H1 (cell line): Measurements from ENCODE around the gene TBX15. TPM values are rescaled to one million over a fixed set of nuclear protein-coding genes. Genes with fewer than 3 reads are reported as not detected.
A peak's percentile ranks its signal among the peaks of the same experiment; 100 is the strongest.

Experiments
- CTCF ChIA-PET: fragments of 300-600 bp; sonication (Branson Sonifier 250); formaldehyde crosslinking; loops from one replicate; lab custom pipeline; 2021; ENCODE audit not compliant: partially characterized antibody; lab: Charles Lee
- POLR2A ChIA-PET: fragments of 300-600 bp; sonication (Branson Sonifier 250); formaldehyde crosslinking; loops from one replicate; lab custom pipeline; 2021; ENCODE audit warnings: inconsistent platforms; ENCODE audit not compliant: partially characterized antibody; lab: Charles Lee
- DNase-seq, 2 experiments: peaks; one replicate each; pipeline versions ENCODE4 v3.0.0 to v3.0.0-alpha.2; 2010 to 2022; ENCODE audit warnings: low spot score in 2 of 2, low read depth in 1 of 2, mixed read lengths in 1 of 2
- FAIRE-seq: peaks from 2 replicates; lab custom pipeline; 2011; peaks lifted over from hg19 to GRCh38; lab: Jason Lieb, UNC
- H2AFZ ChIP-seq: 2 replicates; pipeline ENCODE4 v1.8.1; 2012; ENCODE audit warnings: low read length, inconsistent platforms
- H2AK5ac ChIP-seq: 2 replicates; pipeline ENCODE4 v1.6.1; 2013; ENCODE audit warnings: low read depth, low read length
- H2BK120ac ChIP-seq: replicated peaks from 2 replicates; pipeline ENCODE3; 2013; ENCODE audit warnings: low read depth, low read length, inconsistent platforms
- H2BK12ac ChIP-seq: 2 replicates; pipeline ENCODE4 v1.6.1; 2013; ENCODE audit warnings: low read depth, low read length
- H2BK15ac ChIP-seq: 2 replicates; pipeline ENCODE4 v1.6.1; 2013; ENCODE audit warnings: low read length
- H2BK20ac ChIP-seq: 2 replicates; pipeline ENCODE4 v1.6.1; 2013; ENCODE audit warnings: low read length
- H2BK5ac ChIP-seq: 2 replicates; pipeline ENCODE4 v1.6.1; 2013; ENCODE audit warnings: low read depth, low read length
- H3K14ac ChIP-seq: 2 replicates; pipeline ENCODE4 v1.6.1; 2013; ENCODE audit warnings: inconsistent platforms; ENCODE audit not compliant: insufficient read length
- H3K18ac ChIP-seq: 2 replicates; pipeline ENCODE4 v1.6.1; 2013; ENCODE audit warnings: low read length; ENCODE audit errors: extremely low read depth
- H3K23ac ChIP-seq: 2 replicates; pipeline ENCODE4 v1.6.1; 2013; ENCODE audit warnings: inconsistent platforms; ENCODE audit not compliant: insufficient read length
- H3K23me2 ChIP-seq: 2 replicates; pipeline ENCODE4 v1.6.1; 2013; ENCODE audit warnings: low read depth, low read length
- H3K27ac ChIP-seq: 2 replicates; pipeline ENCODE4 v1.6.1; 2011; ENCODE audit warnings: low read depth, low read length, inconsistent platforms
- H3K27me3 ChIP-seq, 4 experiments: replicated peaks in 1 of 4; 1 replicate in 1 of 4; 2 replicates in 3 of 4; pipeline versions ENCODE4 v1.6.1 to v1.8.1; 2011 to 2013; ENCODE audit warnings: low read length in 3 of 4, mild to moderate bottlenecking in 3 of 4, inconsistent platforms in 2 of 4, mixed read lengths in 2 of 4, moderate library complexity in 1 of 4; ENCODE audit not compliant: control insufficient read depth in 3 of 4, insufficient read depth in 3 of 4; ENCODE audit errors: extremely low read depth in 1 of 4
- H3K36me3 ChIP-seq, 4 experiments: 2 replicates each; pipeline versions ENCODE4 v1.6.1 to v1.8.1; 2011 to 2013; ENCODE audit warnings: mild to moderate bottlenecking in 4 of 4, low read length in 3 of 4, moderate library complexity in 2 of 4, control low read depth in 1 of 4, inconsistent platforms in 1 of 4; ENCODE audit not compliant: insufficient read depth in 4 of 4, control insufficient read depth in 2 of 4
- H3K4ac ChIP-seq: replicated peaks from 2 replicates; pipeline ENCODE3; 2013; ENCODE audit warnings: low read length, low read depth, mixed read lengths, inconsistent platforms; ENCODE audit not compliant: insufficient read length
- H3K4me1 ChIP-seq, 4 experiments: replicated peaks in 1 of 4; 1 replicate in 1 of 4; 2 replicates in 3 of 4; pipeline versions ENCODE4 v1.6.1 to v1.8.1; 2011 to 2013; ENCODE audit warnings: low read length in 3 of 4, inconsistent platforms in 2 of 4, mixed read lengths in 1 of 4; ENCODE audit not compliant: insufficient read depth in 4 of 4, control insufficient read depth in 3 of 4
- H3K4me2 ChIP-seq, 2 experiments: 2 replicates each; pipeline versions ENCODE4 v1.6.1 to v1.8.1; 2011 to 2013; ENCODE audit warnings: low read depth in 2 of 2, low read length in 2 of 2, control low read depth in 1 of 2, inconsistent platforms in 1 of 2, mild to moderate bottlenecking in 1 of 2; ENCODE audit not compliant: insufficient read depth in 1 of 2
- H3K4me3 ChIP-seq, 4 experiments: fragments of 200-600, 300-600 bp in 1 of 4; sonication (generic), shearing (Covaris generic), sonication (Bioruptor Twin) in 1 of 4; 2 replicates each; pipeline versions ENCODE4 v1.5.1 to v1.8.1; 2011 to 2016; ENCODE audit warnings: low read length in 4 of 4, low read depth in 3 of 4, control low read depth in 2 of 4, inconsistent platforms in 2 of 4, mild to moderate bottlenecking in 2 of 4, mixed read lengths in 1 of 4, moderate library complexity in 1 of 4; ENCODE audit not compliant: insufficient read depth in 2 of 4; ENCODE audit errors: extremely low read depth in 1 of 4
- H3K56ac ChIP-seq: replicated peaks from 2 replicates; pipeline ENCODE3; 2013; ENCODE audit warnings: low read depth, mild to moderate bottlenecking, mixed read lengths, low read length, inconsistent platforms; ENCODE audit not compliant: insufficient read length
- H3K79me1 ChIP-seq: 2 replicates; pipeline ENCODE4 v1.6.1; 2013; ENCODE audit warnings: low read depth, low read length, control low read depth
- H3K79me2 ChIP-seq, 2 experiments: 2 replicates each; pipeline versions ENCODE4 v1.6.1 to v1.8.1; 2012 to 2013; ENCODE audit warnings: low read length in 2 of 2, mild to moderate bottlenecking in 2 of 2, inconsistent platforms in 1 of 2; ENCODE audit not compliant: insufficient read depth in 2 of 2, control insufficient read depth in 1 of 2
- H3K9ac ChIP-seq, 4 experiments: replicated peaks in 1 of 4; 1 replicate in 1 of 4; 2 replicates in 3 of 4; pipeline versions ENCODE4 v1.6.1 to v1.8.1; 2011 to 2013; ENCODE audit warnings: low read depth in 3 of 4, low read length in 3 of 4, control low read depth in 2 of 4, mild to moderate bottlenecking in 2 of 4, moderate library complexity in 2 of 4, inconsistent platforms in 1 of 4; ENCODE audit errors: extremely low read depth in 1 of 4
- H3K9me3 ChIP-seq, 2 experiments: 2 replicates each; pipeline versions ENCODE4 v1.6.1 to v1.8.1; 2012 to 2013; ENCODE audit warnings: mild to moderate bottlenecking in 2 of 2, moderate library complexity in 2 of 2, control low read depth in 1 of 2, inconsistent platforms in 1 of 2, low read depth in 1 of 2, low read length in 1 of 2, mixed read lengths in 1 of 2; ENCODE audit not compliant: insufficient read depth in 2 of 2
- H4K20me1 ChIP-seq, 2 experiments: replicated peaks in 1 of 2; 2 replicates each; pipeline versions ENCODE3 to v1.8.1; 2011 to 2013; ENCODE audit warnings: inconsistent platforms in 2 of 2, low read length in 2 of 2, mild to moderate bottlenecking in 1 of 2; ENCODE audit not compliant: insufficient read depth in 2 of 2, control insufficient read depth in 1 of 2
- H4K5ac ChIP-seq: 2 replicates; pipeline ENCODE4 v1.6.1; 2013; ENCODE audit warnings: low read length, low read depth, mixed read lengths, inconsistent platforms; ENCODE audit not compliant: insufficient read length
- H4K8ac ChIP-seq: 2 replicates; pipeline ENCODE4 v1.8.0; 2013; ENCODE audit warnings: mild to moderate bottlenecking, moderate library complexity, low read length, inconsistent platforms; ENCODE audit not compliant: insufficient read depth; ENCODE audit errors: extremely low read depth
- H4K91ac ChIP-seq: replicated peaks from 2 replicates; pipeline ENCODE3; 2013; ENCODE audit warnings: low read length, mixed read lengths, inconsistent platforms; ENCODE audit not compliant: insufficient read length
- CHD1 ChIP-seq: IDR thresholded peaks from 2 replicates; pipeline ENCODE4 v1.6.1; 2012; ENCODE audit warnings: low read depth, low read length, improper control_type of control experiment
- MAFK ChIP-seq: IDR thresholded peaks from 2 replicates; pipeline ENCODE4 v1.6.1; 2012; ENCODE audit warnings: low read depth, mild to moderate bottlenecking, improper control_type of control experiment, low read length
- WGBS, 2 experiments: shearing (Covaris generic) in 1 of 2; methylation state at CpG; one replicate each; pipeline versions ENCODE4 v1.1.6 to v1.1.7; 2013 to 2015; ENCODE audit warnings: low lambda C conversion rate in 2 of 2, mixed read lengths in 2 of 2, inconsistent platforms in 1 of 2, low coverage in 1 of 2, missing lambda C conversion rate in 1 of 2; ENCODE audit not compliant: insufficient replicate concordance in 2 of 2, insufficient coverage in 1 of 2, insufficient read length in 1 of 2; ENCODE audit errors: extremely low coverage in 1 of 2, missing lambda C conversion rate in 1 of 2; 5-methylcytosine and 5-hydroxymethylcytosine counted together
- polyA plus RNA-seq, 7 experiments: library from polyadenylated mRNA; depleted of rRNA in 3 of 7; stranded (reverse) in 5 of 7; unstranded in 2 of 7; fragments of >200 nt in 5 of 7; fragments of 200-250 nt in 2 of 7; gene quantifications; 1 replicate in 5 of 7; 2 replicates in 1 of 7; 4 replicates in 1 of 7; pipeline versions ENCODE4 v1.2.1 to v1.2.3, GENCODE V29; 2011 to 2013; ENCODE audit warnings: missing spikeins in 2 of 7, mixed read lengths in 2 of 7
- total RNA-seq: library from RNA; stranded (reverse); fragmentation: NEBNext Ultra II Directional; extraction: Animal tissue kit (Norgen Biotek cat#: 25700); gene quantifications from 2 replicates; pipeline ENCODE4 v1.2.1, GENCODE V29; 2021

The TBX15 gene
- total and polyA plus RNA-seq, 2 of the 8 experiments (the other 6 are each of a cell fraction or from before 2014, with no cell fraction given) = 0.14 to 0.24 TPM

- H2BK15ac ChIP-seq = no peak overlapping the region
- peaks cover 0 to 10% (median 4%) of the 10 kb centered on the region in 4 experiments; a peak in 5 of 7 replicates for H3K4me1 ChIP-seq
- no peak overlapping the region for H4K91ac ChIP-seq
- FAIRE-seq = no peak
- H2BK120ac ChIP-seq = no peak overlapping the region
- no peak overlapping the region for H3K14ac ChIP-seq
- no peak overlapping the region for H3K23ac ChIP-seq
- H3K18ac ChIP-seq = no peak overlapping the region
- no peak overlapping the region for H4K8ac ChIP-seq
- H2BK12ac ChIP-seq = no peak overlapping the region
- no peak overlapping the region for H2AFZ ChIP-seq
- no peak overlapping the region for H3K56ac ChIP-seq
- peaks cover 20 to 31% (median 25%) of the 10 kb centered on the region in 4 experiments; a peak in 6 of 7 replicates for H3K27me3 ChIP-seq
- H3K36me3 ChIP-seq = peaks cover 0 to 3% (median 0%) of the 10 kb centered on the region in 4 experiments; a peak in 1 of 8 replicates
- H3K4me3 ChIP-seq = no peak overlapping the region
- H3K27ac ChIP-seq = no peak overlapping the region
- 94% methylated on average over 3 of the region's 3 CpGs; no CpG with 5 or more reads in 1 of the 2 experiments for WGBS, 2 experiments
- peaks cover 2% of the 10 kb centered on the region; the same call in 1 of the 2 replicates for H3K23me2 ChIP-seq
- H2BK20ac ChIP-seq = no peak overlapping the region
- H3K9ac ChIP-seq = no peak overlapping the region
- no peak for TF ChIP-seq CHD1
- TF ChIP-seq MAFK = 0 out of 2 replicates have a peak, but pooled peaks have one; percentile 8
- POLR2A ChIA-PET = no interaction called here
- H2AK5ac ChIP-seq = no peak overlapping the region
- H3K4ac ChIP-seq = no peak overlapping the region
- no peaks in the 10 kb centered on the region for H3K79me1 ChIP-seq
- no peak for DNase-seq
- no peaks in the 10 kb centered on the region for H3K9me3 ChIP-seq
- no peak overlapping the region for H2BK5ac ChIP-seq
- no peaks in the 10 kb centered on the region for H4K20me1 ChIP-seq
- H3K79me2 ChIP-seq = no peaks in the 10 kb centered on the region
- H4K5ac ChIP-seq = no peak overlapping the region
- CTCF ChIA-PET = interaction anchor here (1.0 to 1.5 kb wide), 3 partner anchors 14 to 263 kb away, joined by 3 to 5 read pairs (median 3); no protein-coding TSS in a partner anchor
- H3K4me2 ChIP-seq = no peak overlapping the region
Observed at GRCh38 chr1:119011706-119012105, 23.6 kb upstream of the TBX15 start.
